GM04503 (cell line): ENCODE measurements around the gene DTNBP1.

Source experiments
- DNase-seq: peaks from one replicate; pipeline ENCODE4 v3.0.0-alpha.2; 2012; ENCODE audit warnings: low read depth

DTNBP1 gene

GRCh38 chr6:15662326-15663129, at the start of gene DTNBP1:
Gene DTNBP1, minus strand, starts transcription at chr6:15663028. Its CDS starts 159 bp downstream, at chr6:15662869.
- DNase-seq = no peak

GRCh38 chr6:15709651-15710269, 46.9 kb upstream of the DTNBP1 start:
- no peak for DNase-seq

- no peak for DNase-seq
Measured at GRCh38 chr6:15708231-15708630, 45.4 kb upstream of the DTNBP1 start.

GRCh38 chr6:15705981-15706380, 43.2 kb upstream of the DTNBP1 start:
- no peak for DNase-seq

GRCh38 chr6:15698471-15698870, 35.6 kb upstream of the DTNBP1 start:
- DNase-seq = no peak

- no peak for DNase-seq
Measured at GRCh38 chr6:15697895-15698294, 35.1 kb upstream of the DTNBP1 start.

- DNase-seq = peak; percentile 31
Measured at GRCh38 chr6:15691250-15691869, 28.5 kb upstream of the DTNBP1 start.

GRCh38 chr6:15690510-15690909, 27.7 kb upstream of the DTNBP1 start:
- DNase-seq = no peak

- no peak for DNase-seq
Measured at GRCh38 chr6:15689586-15690482, 27.0 kb upstream of the DTNBP1 start.

- DNase-seq = no peak
Measured at GRCh38 chr6:15685619-15686018, 22.8 kb upstream of the DTNBP1 start.

- no peak for DNase-seq
Measured at GRCh38 chr6:15682965-15683822, 20.4 kb upstream of the DTNBP1 start.

GRCh38 chr6:15681946-15682345, 19.1 kb upstream of the DTNBP1 start:
- no peak for DNase-seq

- DNase-seq = no peak
Measured at GRCh38 chr6:15678514-15678913, 15.7 kb upstream of the DTNBP1 start.

- no peak for DNase-seq
Measured at GRCh38 chr6:15677822-15678221, 15.0 kb upstream of the DTNBP1 start.

- DNase-seq = no peak
Measured at GRCh38 chr6:15675536-15676220, 12.8 kb upstream of the DTNBP1 start.

- no peak for DNase-seq
Measured at GRCh38 chr6:15674690-15675386, 12.0 kb upstream of the DTNBP1 start.

GRCh38 chr6:15673666-15674065, 10.8 kb upstream of the DTNBP1 start:
- no peak for DNase-seq

GRCh38 chr6:15672818-15673217, 10.0 kb upstream of the DTNBP1 start:
- no peak for DNase-seq

GRCh38 chr6:15672291-15672690, 9.5 kb upstream of the DTNBP1 start:
- no peak for DNase-seq

GRCh38 chr6:15668918-15669317, 6.1 kb upstream of the DTNBP1 start:
- DNase-seq = no peak
